Measurements from ENCODE around the gene C16orf82.

C16orf82 gene

DNA sequence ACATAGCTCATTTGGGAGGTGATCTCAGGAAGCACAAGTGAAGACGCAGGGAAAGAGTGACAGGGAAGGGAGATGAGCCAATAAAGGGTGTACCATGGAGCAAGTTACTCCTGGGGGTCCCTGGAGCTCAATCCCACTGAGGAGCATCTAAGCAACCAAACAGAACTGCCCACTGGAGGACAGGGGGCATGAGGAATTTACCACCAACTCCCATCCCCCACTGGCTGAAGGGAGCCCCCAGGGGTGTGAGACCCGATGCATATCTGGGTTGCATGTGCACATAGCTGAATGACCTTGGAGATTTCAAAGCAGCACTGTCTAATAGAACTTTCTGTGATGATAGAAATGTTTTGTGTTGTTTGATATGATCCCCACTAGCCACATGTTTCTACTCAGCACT, 29.6 kb downstream of the C16orf82 start:
- DNase-seq: no peak

DNA sequence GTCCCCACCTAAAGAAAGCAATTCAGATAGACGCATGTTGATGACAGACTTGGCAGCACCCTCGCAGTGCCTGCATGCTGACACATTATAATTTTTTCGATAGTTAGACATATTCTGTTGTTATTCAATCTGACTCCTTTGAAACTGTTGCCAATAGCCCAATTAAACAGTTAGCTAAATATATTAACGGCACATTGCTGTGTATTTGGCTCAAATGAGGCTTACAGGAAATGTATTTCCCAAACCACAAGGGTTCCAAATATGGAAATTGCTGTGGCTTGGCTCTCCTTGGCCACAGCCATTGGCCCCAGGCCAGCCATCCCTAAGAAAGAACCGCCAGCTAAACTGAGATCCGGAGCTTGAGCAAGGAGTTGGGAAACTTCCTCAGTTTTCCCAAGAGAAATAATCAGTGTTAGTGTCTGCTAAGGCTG, 31.1 kb downstream of the C16orf82 start:
- no peak for DNase-seq

DNA sequence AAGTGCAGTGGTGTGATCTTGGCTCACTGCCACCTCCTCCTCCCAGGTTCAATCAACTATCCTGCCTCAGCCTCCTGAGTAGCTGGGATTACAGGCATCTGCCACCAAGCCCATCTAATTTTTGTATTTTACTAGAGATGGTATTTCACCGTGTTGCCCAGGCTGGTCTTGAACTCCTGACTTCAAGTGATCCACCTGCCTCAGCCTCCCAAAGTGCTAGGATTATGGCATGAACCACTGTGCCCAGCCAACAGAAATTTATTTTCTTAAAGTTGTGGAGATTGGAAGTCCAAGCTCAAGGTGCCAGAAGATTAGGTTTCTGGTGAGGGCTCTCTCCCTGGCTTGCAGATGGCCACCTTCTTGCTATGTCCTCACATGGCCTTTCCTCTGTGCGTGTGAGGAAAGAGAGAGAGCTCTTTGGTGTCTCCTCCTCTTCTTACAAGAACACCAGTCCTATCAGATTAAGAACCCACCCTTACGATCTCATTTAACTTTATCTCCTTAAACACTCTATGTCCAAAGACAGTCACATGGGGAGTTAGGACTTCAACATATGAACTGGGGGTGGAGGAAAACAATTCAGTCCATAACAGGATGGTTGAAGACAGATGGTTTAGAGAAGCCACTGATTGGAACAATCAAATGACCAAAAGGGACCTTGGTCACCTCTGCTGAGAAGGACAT, 31.8 kb downstream of the C16orf82 start:
- no peak for DNase-seq

DNA sequence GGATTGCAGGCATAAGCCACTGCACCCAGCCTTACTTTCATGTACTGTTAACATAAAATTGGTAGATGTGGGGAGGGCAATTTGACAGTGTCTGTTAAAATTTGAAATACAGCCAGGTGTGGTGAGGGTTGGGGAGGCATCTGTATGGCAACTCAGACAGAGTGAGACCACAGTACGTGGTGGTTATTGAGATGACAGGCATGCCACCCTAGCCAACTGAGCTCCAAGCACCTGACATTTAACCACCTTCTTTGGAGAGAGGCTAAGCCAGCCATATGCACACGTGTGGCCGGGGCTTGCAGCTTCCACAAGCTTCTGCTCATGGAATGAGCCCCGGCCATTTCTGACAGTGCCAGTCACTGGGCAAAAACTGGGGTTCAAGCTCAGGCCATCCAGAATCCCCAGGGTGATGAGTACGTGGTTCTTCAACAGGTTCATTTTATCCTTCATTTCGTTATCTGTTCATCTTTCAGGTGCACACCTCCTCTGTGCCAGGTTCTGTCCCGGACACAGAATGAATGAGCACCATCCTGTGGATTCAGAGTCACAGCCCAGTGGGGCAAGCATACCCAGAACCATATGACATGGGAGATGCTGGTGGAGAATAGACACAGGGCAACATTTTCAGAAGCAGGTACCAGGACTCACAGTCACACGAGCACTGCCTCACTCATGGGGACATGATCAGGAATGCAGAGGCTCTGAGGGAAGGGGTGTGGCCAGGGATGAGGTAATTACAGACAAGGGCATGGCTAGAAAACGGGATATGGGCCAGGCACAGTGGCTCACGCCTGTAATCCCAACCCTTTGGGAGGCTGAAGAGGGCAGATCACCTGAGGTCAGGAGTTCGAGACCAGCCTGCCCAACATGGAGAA, 36.2 kb downstream of the C16orf82 start:
- DNase-seq: no peak

DNA sequence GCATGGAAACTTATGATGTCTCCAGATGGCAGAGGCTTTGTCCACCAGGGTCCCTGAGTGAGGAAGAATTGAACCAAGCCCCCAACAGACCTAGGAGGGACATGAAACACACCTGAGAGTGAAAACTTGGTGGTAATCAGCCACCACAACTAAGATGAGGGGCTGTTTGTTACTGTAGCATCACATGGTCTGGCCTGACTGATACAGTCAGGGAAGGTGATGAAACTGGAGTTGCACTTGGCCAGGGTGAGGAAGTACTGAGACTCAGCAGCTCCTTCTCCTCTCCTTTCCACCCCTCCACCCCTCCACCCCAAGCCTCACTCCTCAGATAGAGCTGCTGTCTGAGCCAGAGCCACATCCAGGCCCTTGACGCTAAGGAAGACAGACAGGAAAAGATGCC, 37.2 kb downstream of the C16orf82 start:
- DNase-seq: no peak

DNA sequence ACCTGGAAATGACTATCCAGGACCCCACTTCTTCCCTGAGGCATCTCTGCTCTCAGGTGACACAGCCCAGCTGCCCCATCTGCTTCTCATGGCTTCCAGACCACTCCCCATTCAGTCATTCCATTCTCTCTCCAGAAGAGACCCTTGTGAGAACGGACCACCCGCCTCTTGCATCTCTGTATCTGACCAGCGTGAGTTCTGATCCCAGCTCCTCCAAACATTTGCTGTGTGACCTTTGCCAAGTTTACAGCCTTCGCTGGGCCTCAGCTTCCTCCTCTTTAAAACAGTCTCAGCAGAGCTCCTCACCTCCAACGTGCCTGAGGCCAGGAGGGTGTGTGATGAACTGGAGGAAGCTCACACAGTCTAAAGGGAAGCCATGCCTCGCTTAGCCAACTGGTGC, 39.6 kb downstream of the C16orf82 start:
- no peak for DNase-seq

DNA sequence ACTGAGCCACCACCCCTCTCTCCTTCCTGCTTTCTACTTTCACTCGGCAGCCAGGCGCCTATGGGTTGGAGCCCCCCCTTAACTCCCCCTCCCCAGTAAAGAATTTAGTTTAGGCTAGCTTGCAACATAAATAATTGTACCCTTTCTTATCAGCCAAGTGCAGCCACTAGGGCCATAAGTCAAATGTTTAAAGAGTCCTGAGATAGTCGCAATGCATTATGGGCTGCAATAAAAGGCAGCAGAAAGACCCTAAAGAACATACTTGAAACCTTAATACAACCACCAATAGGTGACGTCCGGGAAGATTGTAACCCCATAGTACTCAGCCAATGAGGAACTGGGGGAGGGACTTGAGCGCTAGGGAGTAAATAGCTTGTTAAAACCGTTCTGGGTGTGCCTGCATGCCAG, 40.5 kb downstream of the C16orf82 start:
- no peak for DNase-seq

DNA sequence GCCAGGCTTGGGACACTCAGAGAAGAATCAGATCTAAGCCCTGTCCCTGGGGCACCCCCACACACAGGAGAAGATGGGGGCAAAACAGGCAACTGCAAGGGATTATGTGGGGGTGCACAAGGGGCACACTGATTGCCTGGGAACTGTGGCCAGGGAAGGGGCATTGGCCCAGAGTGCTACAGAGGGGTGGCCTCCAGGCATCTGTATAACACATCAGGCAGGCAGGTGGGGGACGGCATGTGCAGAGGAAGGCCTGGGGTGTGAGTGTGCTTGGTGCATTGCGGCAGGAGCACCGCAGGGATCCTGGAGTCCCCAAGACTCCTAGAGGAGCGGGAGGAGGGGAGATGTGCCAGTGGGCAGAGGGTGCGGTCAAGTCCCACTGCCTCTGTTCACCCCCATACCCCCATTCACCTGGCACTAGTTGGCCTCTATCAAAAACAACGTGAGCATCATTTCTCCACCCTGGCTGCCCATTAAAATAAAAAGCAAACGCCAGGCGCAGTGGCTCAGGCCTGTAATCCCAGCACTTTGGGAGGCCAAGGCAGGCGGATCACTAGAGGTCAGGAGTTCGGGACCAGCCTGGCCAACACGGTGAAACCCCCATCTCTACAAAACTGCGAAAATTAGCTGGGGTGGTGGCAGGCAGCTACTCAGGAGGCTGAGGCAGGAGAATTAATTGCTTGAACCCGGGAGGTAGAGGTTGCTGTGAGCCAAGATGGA, 41.5 kb downstream of the C16orf82 start:
- DNase-seq: no peak

DNA sequence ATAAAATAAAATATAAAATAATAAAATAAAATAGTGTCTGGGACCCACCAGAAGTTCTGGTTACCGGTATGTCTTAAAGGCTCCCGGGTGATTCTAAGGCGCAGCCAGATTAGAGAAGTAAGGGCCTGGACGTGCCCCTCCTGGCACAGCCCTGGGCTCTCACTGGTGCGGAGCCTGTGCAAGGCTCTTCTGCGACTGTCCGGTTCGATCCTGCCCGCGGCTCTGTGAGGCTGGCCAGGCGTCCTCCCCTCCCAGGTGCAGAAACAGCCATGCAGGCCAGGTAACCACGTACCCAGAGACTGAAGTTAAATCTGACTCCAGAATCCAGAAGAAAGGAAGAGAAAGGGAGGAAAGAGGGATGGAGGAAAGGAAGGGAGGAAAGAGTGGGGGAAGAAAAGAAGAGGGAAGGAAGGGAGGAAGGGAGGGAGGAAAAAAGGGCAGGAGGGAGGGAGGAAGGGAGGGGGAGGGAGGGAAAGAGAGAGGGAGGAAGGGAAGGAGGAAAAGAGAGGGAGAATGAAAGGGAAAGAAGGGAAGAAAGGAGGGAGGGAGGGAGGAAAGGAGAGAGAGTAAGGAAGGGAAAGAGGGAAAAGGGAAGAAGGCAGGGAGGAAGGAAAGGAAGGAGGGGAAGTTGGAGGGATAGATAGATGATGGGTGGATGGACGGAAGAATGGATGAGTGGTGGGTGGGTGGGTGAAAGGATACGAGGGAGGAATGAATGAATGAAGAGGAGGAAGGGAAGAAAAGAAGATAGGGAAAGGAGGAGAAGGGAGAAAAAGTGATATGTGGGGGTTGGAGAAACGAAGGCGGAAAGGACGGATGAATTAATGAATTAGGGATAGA, 42.3 kb downstream of the C16orf82 start:
- DNase-seq: no peak

DNA sequence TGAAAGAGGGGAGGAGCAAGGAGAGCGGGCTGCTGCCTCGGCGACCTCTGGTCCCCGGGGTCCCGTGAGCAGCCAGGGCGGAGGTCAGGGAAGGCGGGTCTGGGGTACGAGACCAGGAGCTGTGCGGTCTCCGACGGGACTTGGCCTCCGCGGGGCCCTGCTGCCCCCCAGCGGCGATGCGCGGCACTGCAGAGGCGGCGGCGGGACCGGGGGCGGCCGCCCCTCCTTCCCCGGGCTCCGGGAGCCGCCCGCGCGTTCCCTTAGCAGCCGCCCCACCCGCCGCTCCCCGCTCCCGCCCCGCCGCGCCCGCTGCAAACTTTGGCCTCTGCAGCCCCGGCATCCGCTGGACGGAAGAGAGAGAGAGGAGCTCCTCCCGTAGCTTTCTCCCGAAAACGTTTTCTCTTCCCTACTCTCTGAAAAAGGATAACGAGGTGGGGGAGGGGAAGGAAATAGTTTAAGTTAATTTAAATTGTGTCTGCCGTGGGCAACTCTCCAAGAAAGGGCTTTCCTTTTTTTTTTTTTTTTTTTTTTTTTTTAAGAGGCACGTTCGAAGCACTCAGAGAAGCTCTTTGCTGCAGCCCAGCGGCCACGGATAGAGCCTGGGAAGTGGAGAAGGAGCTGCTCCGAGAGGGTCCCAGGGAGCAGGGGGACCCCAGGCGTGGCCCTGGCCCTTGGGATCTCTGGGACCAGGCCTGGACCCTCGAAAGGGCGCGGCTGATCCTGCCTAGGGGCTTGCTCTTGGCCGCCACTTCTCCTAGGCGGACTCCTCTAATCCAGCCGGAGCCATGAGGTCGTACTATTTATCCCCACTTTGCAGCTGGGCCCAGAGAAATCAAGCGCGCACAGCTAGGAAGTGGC, 43.2 kb downstream of the C16orf82 start:
- DNase-seq: no peak

DNA sequence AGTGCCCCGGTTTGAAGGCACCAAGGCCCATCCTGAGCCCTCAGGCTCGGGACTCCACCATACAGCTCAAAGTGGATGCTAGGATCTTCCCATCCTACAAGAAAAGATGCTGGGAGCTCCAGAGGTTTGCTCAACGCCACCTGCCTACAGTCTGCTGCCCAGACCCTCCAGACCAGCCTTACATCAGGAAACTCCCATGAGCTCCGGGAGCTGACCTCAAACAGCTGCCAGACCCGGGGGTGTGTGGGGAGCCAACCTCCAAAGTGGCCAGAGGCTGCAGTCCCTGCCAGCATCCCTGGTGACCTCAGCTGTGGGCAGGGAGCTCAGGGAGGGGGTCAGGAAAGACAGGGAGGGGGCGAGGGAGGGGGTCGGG, 43.8 kb downstream of the C16orf82 start:
- no peak for DNase-seq

DNA sequence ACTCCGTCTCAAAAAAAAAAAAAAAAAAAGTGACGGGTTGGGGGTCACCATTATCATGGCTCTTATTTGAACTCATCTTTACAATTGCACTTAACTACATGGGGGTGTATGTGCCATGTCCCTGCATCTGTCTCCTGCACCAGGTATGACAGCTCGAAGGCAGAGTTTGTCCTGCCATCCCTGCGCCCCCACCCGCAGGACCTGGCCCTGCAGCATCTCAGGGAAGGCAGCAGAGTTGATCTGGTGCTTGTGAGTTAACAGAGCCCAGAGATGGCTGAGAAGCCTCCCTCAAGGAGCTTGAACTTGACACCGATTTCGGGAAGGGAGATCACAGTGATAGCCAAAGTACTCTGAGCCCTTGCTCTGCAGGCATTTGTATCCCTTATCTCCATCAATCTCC, 44.8 kb downstream of the C16orf82 start:
- no peak for DNase-seq

DNA sequence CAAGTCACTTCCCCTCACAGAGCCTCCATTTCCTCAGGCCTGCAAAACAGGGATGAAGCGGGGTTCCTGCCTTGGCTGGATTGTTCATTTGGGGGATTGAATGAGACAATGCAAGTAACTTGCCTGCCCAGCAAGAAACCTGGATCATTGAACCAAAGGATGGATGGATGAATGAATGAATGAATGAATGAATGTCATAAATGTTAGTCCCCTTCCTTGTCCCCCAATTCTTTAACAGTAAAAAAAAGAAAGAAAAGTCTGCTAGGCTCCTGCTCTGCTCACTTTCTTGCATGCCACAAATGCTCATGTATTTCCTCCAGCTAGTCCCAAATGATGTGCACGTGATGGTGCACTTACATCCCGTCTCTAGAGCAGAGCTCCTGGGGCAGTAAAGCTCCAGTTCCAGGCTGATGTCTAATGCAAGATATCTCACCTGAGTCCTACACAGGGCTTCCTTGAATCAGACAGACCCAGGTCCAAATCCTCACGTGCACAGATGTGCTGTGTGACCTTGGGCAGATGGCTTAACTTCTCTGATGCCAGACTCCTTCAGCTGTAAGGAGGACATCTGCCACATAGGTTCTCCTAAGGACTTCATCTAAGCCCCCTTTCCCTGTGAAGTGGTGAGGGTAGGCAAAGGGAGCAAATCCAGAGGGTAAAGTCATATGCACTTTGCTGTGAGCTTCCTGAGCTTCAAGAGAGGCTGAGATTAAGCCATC, 45.5 kb downstream of the C16orf82 start:
- no peak for DNase-seq

DNA sequence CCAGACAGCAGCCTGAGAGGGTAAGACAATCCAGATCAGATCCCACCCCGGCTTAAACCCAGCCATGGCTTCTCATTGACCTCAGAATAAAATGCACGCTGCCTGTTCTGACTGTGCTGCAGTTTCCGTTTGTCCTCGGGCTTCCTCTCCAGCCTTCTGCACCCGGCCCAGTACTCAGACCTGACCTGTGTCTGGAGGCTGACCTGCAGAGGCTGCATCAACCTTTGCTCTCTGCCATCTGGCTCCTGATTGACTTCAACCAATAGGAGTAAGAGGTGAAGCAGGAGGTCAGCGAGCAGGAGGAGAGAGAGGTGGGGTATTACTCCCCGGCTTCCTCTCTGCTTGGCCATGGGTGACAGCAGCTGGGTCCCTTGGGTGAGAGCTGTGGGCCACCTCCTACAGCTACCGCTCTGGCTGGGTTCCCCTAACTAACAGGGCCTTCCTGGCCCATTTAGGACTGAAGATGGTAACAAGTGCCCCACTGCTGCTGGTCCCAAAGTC, 46.7 kb downstream of the C16orf82 start:
- no peak for DNase-seq

DNA sequence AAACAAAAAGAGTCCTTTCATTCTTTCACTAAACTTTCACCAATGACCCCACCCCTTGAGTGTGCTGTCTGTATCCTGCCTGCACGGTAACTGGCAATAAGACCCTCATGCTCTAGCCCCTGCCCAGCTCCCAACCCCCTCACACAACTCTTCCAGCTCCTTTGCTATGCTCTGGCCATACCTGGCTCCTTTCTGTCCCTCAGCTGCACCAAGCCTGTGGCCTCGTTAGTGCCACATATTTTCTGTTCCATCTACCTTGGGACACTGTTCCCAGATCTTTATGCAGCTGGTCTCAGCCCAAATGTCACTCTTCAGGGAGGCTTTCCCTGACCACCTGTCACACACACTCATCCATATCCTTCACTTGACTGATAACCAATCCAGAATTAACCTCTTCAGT, 47.3 kb downstream of the C16orf82 start:
- no peak for DNase-seq

DNA sequence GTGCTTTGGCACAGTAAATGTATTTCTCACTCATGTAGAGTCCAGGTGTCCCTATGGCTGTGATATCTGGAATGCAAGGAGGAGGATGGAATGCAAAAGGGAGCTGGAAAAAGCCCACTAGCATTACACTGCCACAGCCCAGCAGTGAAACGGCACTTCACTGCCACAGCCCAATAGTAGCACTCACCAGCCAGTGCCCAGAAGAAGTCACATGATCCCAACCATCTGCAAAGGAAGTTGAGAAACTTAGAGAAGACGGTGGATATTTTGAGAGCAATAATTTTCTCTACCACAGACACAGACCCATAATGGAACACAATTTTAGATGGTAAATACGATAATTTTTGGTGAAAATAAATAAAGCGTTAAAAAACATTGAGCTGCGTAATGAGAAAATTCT, 51.8 kb downstream of the C16orf82 start:
- DNase-seq: no peak

Data from SIG-M5 (cell line).